Epithelial cell of esophagus (primary cell): ENCODE results near the gene LRMDA.
A peak's percentile ranks its signal among the peaks of the same experiment; 100 is the strongest.

Source experiments
- DNase-seq: peaks from one replicate; pipeline ENCODE4 v3.0.0; 2010; ENCODE audit warnings: low read depth
- H3K4me3 ChIP-seq: 2 replicates; pipeline ENCODE4 v1.5.1; 2011; ENCODE audit warnings: mild to moderate bottlenecking, low read length, control low read depth
- CTCF ChIP-seq: IDR thresholded peaks from 2 replicates; pipeline ENCODE4 v1.5.1; 2011; ENCODE audit warnings: low read depth, mild to moderate bottlenecking, low read length, control low read depth, inconsistent platforms; ENCODE audit not compliant: insufficient read depth; ENCODE audit errors: missing control alignments

LRMDA gene

GRCh38 chr10:75654171-75654771, 222.8 kb downstream of the LRMDA start:
- no peak overlapping the region for H3K4me3 ChIP-seq
- no peak for TF ChIP-seq CTCF
- DNase-seq, result peak; percentile 15

GRCh38 chr10:75654772-75655171, 223.3 kb downstream of the LRMDA start:
- no peak for TF ChIP-seq CTCF
- H3K4me3 ChIP-seq, result no peak overlapping the region
- no peak for DNase-seq

- no peak for DNase-seq
- H3K4me3 ChIP-seq, result no peak overlapping the region
- TF ChIP-seq CTCF, result no peak
Observed at GRCh38 chr10:75655791-75656451, 224.5 kb downstream of the LRMDA start.

GRCh38 chr10:75657351-75657750, 225.9 kb downstream of the LRMDA start:
- no peak for TF ChIP-seq CTCF
- H3K4me3 ChIP-seq, result no peak overlapping the region
- no peak for DNase-seq

GRCh38 chr10:75658036-75658435, 226.6 kb downstream of the LRMDA start:
- no peak for DNase-seq
- H3K4me3 ChIP-seq, result no peak overlapping the region
- TF ChIP-seq CTCF, result no peak

- no peak for TF ChIP-seq CTCF
- no peak overlapping the region for H3K4me3 ChIP-seq
- DNase-seq, result no peak
Observed at GRCh38 chr10:75658496-75658895, 227.1 kb downstream of the LRMDA start.

- no peak for TF ChIP-seq CTCF
- no peak overlapping the region for H3K4me3 ChIP-seq
- DNase-seq, result no peak
Observed at GRCh38 chr10:75658915-75659314, 227.5 kb downstream of the LRMDA start.
